Left lung (tissue), 10 donors: ENCODE measurements around the gene ZBED1. TPM values are rescaled to one million over a fixed set of nuclear protein-coding genes. Genes with fewer than 3 reads are reported as not detected.

Experiments used
- ATAC-seq: fragments of 200-7000 bp; cut with Tn5 transposase; one replicate; pipeline ENCODE4 v1.9.1; 2020; ENCODE audit warnings: moderate library complexity
- DNase-seq, 4 donors: peaks; one replicate each; pipeline ENCODE4 v3.0.0-alpha.2; 2013 to 2020
- H3K27ac ChIP-seq, 2 donors: fragments of 200-600 bp; sonication (generic) in 1 of 2; one replicate each; pipeline versions ENCODE4 v1.5.0 to v1.8.0; 2020 to 2021
- H3K27me3 ChIP-seq, 2 donors: fragments of 200-600 bp; sonication (generic) in 1 of 2; one replicate each; pipeline versions ENCODE4 v1.5.0 to v1.8.0; 2020 to 2021
- H3K36me3 ChIP-seq, 2 donors: fragments of 200-600 bp; sonication (generic) in 1 of 2; one replicate each; pipeline versions ENCODE4 v1.5.0 to v1.8.0; 2020 to 2021
- H3K4me1 ChIP-seq, 2 donors: fragments of 200-600 bp; one replicate each; pipeline ENCODE4 v1.8.0; 2021
- H3K4me3 ChIP-seq, 2 donors: fragments of 200-600 bp; sonication (generic) in 1 of 2; one replicate each; pipeline versions ENCODE4 v1.5.0 to v1.8.0; 2020 to 2021; ENCODE audit warnings: mild to moderate bottlenecking in 1 of 2
- H3K9me3 ChIP-seq, 2 donors: fragments of 200-600 bp; sonication (generic) in 1 of 2; one replicate each; pipeline versions ENCODE4 v1.5.0 to v1.8.0; 2020 to 2021
- CTCF ChIP-seq, 2 donors: fragments of 200-600 bp; sonication (generic) in 1 of 2; IDR thresholded peaks; one replicate each; pipeline versions ENCODE4 v1.5.0 to v1.8.0; 2021; ENCODE audit warnings: antibody characterized with exemption in 2 of 2
- intact Hi-C, 2 donors: fragments of 100-400 bp; cut with DNase I; formaldehyde crosslinking; loops; one replicate each; pipeline versions ENCODE4 v1.11.2 to v1.14.2; 2022
- polyA plus RNA-seq, 6 donors: library from polyadenylated mRNA; unstranded; fragments of 120-200 nt; gene quantifications; one replicate each; pipeline ENCODE4 v1.2.1, GENCODE V29; 2013; ENCODE audit not compliant: insufficient read length in 6 of 6
- total RNA-seq, 2 donors: library from RNA; stranded (reverse); fragmentation: NEBNext Ultra II Directional; extraction: Animal tissue kit (Norgen Biotek cat#: 25700); gene quantifications; one replicate each; pipeline ENCODE4 v1.2.1, GENCODE V29; 2021
- donor health status: DM: no; HTN: yes; CAD: no.
- donor health status: DM: no; HTN: no; CAD: no.

ZBED1 gene
- total and polyA plus RNA-seq, 8 donors = 26.1 to 40.2 (median 31.1) TPM

DNA sequence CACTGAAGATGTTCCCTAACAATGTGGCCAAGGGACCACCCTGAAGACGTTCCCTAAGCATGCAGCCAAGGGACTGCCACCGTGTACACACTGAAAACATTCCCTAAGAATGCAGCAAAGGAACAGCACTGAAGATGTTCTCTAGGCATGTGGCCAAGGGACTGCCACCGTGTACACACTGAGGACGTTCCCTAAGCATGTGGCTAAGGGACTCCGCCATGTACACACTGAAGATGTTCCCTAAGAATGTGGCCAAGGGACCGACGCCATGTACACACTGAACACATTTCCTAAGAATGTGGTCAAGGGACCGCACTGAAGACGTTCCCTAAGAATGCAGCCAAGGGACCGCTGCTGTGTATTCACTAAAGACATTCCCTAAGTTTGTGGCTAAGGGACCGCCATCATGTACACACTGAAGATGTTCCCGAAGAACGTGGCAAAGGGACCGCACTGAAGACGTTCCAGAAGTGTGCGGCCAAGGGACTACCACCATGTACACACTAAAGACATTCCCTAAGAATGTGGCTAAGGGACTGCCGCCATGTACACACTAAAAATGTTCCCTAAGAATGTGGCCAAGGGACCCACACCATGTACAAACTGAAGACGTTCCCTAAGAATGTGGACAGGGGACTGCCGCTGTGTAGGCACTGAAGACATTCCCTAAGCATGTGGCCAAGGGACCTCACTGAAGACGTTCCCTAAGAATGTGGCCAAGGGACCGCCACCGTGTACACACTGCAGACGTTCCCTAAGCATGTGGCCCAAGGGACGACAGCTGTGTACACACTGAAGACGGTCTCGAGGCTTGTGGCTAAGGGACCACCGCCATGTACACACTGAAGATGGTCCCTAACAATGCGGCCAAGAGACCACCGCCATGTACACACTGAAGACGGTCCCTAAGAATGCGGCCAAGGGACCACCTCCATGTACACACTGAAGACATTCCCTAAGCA is 54.8 kb downstream of the ZBED1 start:
- intact Hi-C loops = no loop called here
- Histone ChIP-seq H3K27me3 (no peaks in the 10 kb centered on the region), H3K9me3 (peaks cover 0 to 5% of the 10 kb centered on the region in 2 donors), H3K36me3 (peaks cover 0 to 3% of the 10 kb centered on the region in 2 donors), H3K4me1 (no peaks in the 10 kb centered on the region), H3K27ac (no peak overlapping the region), H3K4me3 (no peak overlapping the region)
- no peak for TF ChIP-seq CTCF (IDR thresholded peaks at IDR 0.05)
- ATAC-seq (no peak), DNase-seq (no peak)

DNA sequence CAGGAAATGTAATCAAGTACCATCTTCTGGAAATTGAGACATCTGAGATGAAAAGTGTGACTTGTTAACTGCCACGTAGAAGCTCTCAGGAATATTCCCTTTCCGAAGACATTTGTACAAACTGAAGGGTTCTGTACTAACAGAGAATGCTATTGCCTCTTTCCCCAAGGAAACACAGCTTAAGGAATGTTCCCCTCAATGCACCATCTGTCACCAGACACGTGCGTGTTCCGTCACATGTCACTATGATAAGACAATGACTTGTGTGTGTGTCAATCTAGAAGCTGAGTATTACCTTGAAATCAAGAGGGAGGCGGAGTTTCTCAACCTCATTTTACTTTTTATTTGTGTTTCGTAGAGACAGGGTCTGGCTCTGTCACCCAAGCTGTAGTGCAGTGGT is 58.1 kb downstream of the ZBED1 start:
- peaks cover 0 to 21% of the 10 kb centered on the region in 2 donors for H3K36me3 ChIP-seq
- TF ChIP-seq CTCF (IDR thresholded peaks at IDR 0.05) = no peak
- no peaks in the 10 kb centered on the region for H3K27me3 ChIP-seq
- DNase-seq (no peak), ATAC-seq (no peak)
- no peaks in the 10 kb centered on the region for H3K4me1 ChIP-seq
- intact Hi-C loops = no loop called here
- H3K9me3 ChIP-seq = peaks cover 0 to 4% of the 10 kb centered on the region in 2 donors
- H3K27ac ChIP-seq = no peak overlapping the region
- no peak overlapping the region for H3K4me3 ChIP-seq

DNA sequence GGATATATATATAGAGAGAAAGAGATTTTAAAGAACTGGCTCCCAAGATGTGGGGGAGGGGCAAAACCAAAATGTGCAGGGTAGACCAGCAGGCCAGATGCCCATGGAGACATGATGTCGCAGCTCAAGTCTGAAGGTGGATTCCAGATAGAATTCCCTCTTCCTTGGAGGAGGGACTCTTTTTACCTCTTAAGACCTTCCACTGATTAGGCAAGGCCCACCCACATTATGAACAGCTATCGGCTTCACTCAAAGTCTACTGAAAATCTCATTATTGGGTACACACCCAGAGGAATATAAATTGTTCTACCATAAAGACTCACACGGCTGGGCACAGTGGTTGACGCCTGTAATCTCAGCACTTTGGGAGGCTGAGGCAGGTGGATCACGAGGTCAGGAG is 59.3 kb downstream of the ZBED1 start:
- no peak for DNase-seq
- Histone ChIP-seq H3K4me1 (no peaks in the 10 kb centered on the region), H3K27me3 (no peaks in the 10 kb centered on the region), H3K4me3 (no peak overlapping the region), H3K36me3 (peaks cover 0 to 21% of the 10 kb centered on the region in 2 donors), H3K27ac (no peak overlapping the region), H3K9me3 (no peaks in the 10 kb centered on the region)
- ATAC-seq = no peak
- no peak for TF ChIP-seq CTCF (IDR thresholded peaks at IDR 0.05)
- intact Hi-C loops = no loop called here

- Histone ChIP-seq H3K27ac (no peak overlapping the region), H3K9me3 (no peaks in the 10 kb centered on the region), H3K4me3 (no peak overlapping the region), H3K36me3 (peaks cover 0 to 21% of the 10 kb centered on the region in 2 donors), H3K27me3 (no peaks in the 10 kb centered on the region), H3K4me1 (no peaks in the 10 kb centered on the region)
- intact Hi-C loops = no loop called here
- ATAC-seq (no peak), DNase-seq (no peak)
- no peak for TF ChIP-seq CTCF (IDR thresholded peaks at IDR 0.05)
Measured at GRCh38 chrX:2439613-2440012, 61.2 kb downstream of the ZBED1 start.

Other genes with a start within 250 kb of the ZBED1 start
- 10 to 100 TPM; 28.8 to 31.5 TPM for gene DHRSX, start within 50 bp of the ZBED1 start, total RNA-seq
- gene DHRSX, start within 50 bp of the ZBED1 start, polyA plus RNA-seq = 10 to 100 TPM; 20.2 to 28.3 (median 25.4) TPM
- gene CD99, start 190.3 kb upstream of the ZBED1 start, total RNA-seq = 100 to 1,000 TPM; 211 to 288 TPM
- 100 to 1,000 TPM; 176 to 313 (median 235) TPM for gene CD99, start 190.3 kb upstream of the ZBED1 start, polyA plus RNA-seq